ENCODE measurements around the gene GTF2B. TPM values are rescaled to one million over a fixed set of nuclear protein-coding genes. Genes with fewer than 3 reads are reported as not detected.
"Not testable (repeated sequence)": the region's sequence is repeated elsewhere in the genome, so short reads cannot be mapped to it uniquely, and the experiment has no call there.

The GTF2B gene, protein sequence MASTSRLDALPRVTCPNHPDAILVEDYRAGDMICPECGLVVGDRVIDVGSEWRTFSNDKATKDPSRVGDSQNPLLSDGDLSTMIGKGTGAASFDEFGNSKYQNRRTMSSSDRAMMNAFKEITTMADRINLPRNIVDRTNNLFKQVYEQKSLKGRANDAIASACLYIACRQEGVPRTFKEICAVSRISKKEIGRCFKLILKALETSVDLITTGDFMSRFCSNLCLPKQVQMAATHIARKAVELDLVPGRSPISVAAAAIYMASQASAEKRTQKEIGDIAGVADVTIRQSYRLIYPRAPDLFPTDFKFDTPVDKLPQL
- total RNA-seq, result 9.7 TPM

DNA sequence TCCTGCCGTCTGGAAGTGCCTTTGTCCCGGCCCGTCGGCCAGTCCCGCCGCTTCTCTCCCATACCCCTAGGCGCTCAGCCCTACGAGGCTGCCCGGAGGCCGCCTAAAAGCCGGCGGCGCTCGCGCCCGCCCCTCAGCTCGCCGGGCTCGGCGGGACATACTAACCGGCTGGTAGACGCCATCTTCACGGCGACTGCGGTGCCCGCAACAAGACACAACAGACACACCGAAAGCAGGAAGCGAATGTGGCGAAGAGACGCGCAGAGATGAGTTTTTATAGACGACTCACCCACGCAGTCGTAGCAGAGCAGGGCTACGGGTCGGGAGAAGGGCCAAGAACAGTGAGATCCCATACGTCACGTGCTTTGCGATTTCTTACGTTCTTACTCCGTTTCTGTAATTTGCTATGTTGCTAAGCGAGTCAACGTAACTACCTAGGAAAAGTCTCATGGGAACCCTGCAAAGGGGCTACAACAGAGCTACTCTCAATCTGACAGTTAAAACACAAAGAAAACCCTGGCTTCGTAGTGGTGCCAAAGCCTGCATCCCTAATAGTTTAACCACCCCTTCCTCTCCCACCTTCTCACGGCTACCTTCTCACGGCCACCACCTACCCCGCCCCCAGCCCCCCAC lies at the start of gene GTF2B:
TSS of gene GTF2B (minus strand) at position 250 of the 633 bp plus-strand sequence. CDS start at position 182, 68 bp downstream.
- DNase-seq (ENCODE audit: low spot score) (peak; percentile 95), ATAC-seq (peak; percentile 89)

DNA sequence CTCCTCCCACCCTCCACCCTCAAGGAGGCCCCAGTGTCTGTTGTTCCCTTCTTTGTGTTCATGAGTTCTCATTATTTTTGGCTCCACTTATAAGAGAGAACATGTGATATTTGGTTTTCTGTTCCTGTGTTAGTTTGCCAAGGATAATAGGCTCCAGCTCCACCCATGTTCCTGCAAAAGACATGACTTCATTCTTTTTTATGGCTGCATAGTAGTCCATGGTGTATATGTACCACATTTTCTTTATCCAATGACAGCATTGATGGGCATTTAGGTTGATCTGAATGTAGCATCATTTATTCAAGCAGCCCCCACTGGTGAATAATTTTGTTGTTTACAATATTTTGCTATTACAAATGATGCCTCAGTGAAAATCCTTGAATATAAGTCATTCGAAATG lies 47.2 kb upstream of the GTF2B start:
- DNase-seq (ENCODE audit: low spot score); ATAC-seq: not testable (repeated sequence)

DNA sequence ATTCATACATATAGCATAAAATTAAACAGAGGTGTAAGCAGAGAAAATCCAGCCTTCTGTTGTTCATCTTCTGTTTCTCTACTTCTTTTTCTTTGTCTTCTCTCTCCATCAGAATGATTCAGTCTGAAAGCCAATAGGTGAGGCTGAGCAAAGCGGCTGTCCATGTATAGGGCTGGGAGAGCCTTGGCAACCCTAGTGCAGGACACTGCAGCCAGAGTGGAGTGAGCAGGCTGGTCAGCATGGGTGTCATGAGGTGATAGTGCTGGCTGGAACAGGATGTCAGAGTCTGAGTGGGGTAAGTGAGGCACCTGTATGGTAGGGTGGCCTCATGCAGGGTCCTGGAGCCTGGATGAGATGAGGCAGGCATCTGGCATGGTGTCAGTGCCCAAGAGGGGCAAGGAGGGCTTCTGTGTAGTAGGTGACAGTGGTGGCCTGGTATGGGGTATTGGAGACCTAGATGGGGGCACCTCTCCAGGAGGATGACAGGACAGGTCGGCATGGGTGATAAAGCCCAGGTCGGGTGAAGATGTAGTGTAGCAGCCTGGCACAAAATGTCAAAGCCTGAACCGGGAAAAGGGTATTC lies 45.5 kb upstream of the GTF2B start:
- peak; percentile 56 for ATAC-seq
- DNase-seq (ENCODE audit: low spot score), result no peak

DNA sequence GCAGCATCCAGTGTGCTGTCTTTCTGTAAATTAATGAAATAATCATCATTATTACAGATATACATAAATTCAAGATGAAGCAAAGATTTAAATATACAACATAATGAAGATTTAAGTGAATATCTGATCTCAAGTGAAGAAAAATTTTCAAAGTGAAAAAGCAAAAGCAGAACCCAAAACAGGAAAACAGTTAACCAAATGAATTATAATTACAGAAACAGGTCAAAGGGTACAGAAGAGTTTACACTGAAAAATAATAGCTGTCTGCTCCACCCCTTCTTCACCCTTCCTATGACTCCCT lies 44.8 kb upstream of the GTF2B start:
- ATAC-seq, result peak; percentile 13
- no peak for DNase-seq (ENCODE audit: low spot score)

DNA sequence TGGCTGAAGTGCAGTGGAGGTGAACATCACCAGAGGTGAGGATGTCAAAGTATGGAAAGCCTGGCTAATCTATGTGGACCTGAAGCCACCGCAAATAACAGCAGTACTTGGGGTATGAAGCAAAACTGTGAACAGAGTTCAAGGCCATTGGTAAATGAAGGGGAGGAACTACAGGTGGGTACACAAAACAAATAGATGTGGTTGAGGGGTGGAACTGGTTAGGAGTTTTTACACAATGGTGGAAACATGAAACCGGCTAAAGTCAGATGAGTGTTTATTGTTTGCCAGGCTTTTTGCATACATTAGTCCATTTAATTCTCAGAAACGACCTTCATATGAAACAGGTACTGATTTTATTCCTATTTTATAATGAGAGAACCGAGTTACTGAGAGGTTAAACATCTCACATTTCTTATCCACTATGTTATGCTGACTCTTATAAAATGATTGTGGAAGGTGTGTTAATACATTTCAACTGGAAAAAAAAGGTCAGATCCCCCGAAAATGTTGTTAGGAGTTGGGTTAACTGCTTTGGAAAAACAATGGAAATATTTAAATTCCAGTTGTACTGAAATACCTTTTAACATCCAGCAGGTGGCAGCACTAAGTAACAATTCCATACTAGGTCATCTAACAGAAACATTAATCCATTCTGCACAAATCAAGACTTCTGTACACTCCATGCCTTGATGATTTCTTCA lies 44.3 kb upstream of the GTF2B start:
- ATAC-seq, result peak; percentile 92
- DNase-seq (ENCODE audit: low spot score), result no peak

DNA sequence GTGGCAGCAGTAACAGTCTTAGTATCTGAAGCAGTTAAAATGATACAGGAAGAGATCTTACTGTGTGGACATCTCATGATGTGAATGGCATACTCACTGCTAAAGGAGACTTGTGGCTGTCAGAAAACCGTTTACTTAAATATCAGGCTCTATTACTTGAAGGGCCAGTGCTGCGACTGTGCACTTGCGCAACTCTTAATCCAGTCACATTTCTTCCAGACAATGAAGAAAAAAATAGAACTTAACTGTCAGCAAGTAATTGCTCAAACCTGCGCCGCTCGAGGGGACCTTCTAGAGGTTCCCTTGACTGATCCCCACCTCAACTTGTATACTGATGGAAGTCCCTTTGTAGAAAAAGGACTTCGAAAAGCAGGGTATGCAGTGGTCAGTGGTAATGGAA lies 38.8 kb upstream of the GTF2B start:
- ATAC-seq; DNase-seq (ENCODE audit: low spot score): not testable (repeated sequence)

DNA sequence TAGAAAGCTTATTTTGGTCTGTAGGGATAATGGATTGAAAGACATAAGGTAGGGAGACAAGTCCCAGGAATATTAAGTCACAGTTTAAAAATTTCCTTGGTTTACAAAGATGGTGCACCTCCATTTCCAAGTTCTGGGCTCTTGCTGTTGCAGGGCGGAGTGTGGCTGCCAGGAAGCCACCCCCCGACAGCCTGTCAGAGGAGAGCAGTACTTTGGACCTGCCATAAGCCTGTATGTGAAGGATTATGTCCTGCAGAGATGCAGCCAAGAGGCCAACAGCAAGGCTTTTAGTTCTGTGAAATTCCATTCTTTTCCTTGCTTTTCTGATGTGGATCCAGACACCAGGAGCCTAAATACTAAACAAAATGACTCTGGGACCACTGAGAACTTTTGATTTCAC lies 31.9 kb upstream of the GTF2B start:
- DNase-seq (ENCODE audit: low spot score), result no peak
- ATAC-seq, result no peak

DNA sequence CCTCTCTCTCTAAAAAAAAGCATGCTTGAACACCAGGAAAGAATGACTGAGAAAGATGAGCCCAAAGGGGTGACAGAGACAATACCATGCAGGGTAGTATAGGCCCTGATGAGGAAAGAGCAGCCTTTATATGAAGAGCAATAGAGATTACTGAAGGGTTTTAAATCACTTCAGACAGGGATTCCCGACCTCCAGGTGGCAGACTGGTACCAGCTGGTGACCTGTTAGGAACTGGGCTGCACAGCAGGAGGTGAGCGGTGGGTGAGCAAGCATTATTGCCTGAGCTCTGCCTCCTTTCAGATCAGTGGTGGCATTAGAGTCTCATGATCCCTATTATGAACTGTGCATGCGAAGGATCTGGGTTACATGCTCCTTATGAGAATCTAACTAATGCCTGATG lies 30.8 kb upstream of the GTF2B start:
- no peak for ATAC-seq
- no peak for DNase-seq (ENCODE audit: low spot score)

DNA sequence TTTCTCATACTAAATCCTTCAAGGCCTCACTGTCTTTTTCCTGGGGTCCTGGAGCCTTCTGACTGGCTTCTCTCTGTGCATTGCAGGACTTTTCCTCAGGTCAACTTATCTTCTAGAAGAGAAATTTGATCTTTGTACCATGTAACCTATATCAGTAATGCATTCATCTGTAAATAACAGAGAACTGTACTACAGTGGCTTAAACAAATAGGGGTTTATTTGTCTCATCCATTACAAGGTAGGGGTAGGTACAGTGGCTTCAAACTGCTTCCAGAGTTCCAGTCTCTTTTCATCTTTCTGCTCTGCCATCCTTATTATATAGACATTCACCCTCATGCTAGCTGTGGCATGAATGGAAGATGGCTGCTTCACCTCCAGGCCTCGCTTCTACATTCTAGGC lies 29.5 kb upstream of the GTF2B start:
- DNase-seq (ENCODE audit: low spot score), result no peak
- no peak for ATAC-seq

DNA sequence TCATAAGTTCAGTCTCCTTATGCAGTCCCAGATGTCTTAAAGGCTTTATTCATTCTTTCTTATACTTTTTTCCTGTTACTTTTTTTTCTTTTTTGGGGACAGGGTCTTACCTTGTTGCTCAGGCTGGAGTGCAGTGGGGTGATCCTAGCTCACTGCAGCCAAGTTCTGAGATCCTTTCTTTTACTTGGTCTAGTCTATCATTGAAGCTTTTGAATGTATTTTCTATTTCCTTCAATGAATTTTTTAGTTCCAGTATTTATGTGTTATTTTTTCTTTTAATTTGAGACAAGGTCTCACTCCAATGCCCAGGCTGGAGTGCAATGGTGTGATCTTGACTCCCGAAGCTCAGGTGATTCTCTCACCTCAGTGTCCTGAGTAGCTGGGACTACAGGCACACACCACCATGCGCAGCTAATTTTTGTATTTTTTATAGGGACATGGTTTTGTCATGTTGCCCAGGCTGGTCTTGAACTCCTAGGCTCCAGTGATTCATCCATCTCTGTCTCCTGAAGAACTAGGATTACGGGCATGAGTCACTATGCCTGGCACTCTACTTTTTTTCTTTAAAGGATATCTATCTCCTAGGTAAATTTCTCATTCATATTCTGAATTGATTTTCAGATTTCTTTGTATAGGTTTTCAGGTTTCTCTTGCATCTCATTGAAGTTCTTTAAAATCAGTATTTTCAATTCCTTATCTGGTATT lies 26.1 kb upstream of the GTF2B start:
- no peak for ATAC-seq
- DNase-seq (ENCODE audit: low spot score), result no peak

DNA sequence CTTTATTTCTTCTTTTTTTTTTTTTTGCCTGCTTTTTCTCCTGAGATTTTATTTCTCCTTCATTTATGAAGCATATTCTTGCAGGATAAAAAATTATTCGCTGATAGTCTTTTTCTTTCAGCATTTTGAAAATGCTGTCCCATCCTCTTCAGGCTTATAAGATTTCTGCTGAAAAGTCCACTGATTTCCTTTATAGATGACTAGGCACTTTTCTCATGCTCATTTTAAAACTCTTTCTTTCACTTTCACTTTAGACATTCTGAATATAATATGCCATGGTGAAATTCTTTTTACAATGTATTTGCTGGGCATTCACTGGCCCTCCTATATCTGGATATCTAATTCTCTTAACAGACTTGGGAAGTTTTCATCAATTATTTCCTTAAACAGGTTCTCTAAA lies 25.5 kb upstream of the GTF2B start:
- ATAC-seq, result no peak

DNA sequence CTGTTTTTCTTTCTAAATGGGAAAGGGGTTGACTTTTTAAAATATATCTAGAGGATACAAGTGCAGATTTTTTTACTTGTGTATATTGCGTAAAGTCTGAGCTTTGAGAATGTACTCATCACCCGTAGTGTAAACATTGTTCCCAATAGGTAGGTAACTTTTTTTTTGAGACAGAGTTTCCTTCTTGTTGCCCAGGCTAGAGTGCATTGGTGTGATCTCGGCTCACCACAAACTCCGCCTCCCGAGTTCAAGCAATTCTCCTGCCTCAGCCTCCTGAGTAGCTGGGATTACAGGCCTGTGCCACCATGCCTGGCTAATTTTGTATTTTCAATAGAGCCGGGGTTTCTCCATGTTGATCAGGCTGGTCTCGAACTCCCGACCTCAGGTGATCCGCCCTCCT lies 20.4 kb upstream of the GTF2B start:
- not testable (repeated sequence) for ATAC-seq; DNase-seq (ENCODE audit: low spot score)

More for the DNA sequence above, 25.5 kb upstream of the GTF2B start:
- DNase-seq (ENCODE audit: low spot score), result no peak

DNA sequence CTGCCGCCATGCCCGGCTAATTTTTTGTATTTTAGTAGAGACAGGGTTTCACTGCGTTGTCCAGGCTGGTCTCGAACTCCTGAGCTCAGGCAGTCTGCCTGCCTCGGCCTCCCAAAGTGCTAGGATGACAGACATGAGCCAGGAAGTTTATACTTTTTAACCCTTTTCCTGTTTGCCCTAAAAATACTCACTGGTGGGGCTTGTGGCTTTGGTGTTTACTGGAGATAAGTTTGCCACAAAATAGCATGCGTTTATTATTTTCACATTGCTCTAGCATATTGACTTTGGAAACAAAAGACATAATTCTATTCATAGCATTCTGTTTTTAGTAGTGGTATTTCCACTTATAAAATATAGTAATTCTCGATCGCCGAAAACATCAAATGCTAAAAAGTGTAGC lies 19.8 kb upstream of the GTF2B start:
- ATAC-seq (no peak), DNase-seq (ENCODE audit: low spot score) (no peak)

DNA sequence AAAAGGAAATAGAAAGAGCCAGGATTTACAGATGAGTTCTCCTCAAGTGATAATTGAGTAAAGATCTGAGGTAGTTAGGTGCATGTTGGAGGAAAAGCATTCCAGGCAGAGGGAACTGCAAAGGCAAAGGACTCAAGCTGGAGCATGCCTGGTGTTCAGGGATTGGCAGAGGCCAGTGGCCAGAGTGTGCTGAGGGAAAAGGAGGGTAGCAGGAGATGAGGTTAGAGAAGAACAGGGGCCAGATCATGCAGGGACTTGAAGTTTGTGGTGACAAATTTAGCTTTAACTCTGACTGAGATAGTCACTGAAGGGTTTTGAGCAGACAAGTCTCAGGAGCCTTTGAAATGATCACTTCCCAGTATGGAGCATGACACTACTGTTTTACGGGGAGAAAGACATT lies 19.0 kb upstream of the GTF2B start:
- no peak for ATAC-seq
- no peak for DNase-seq (ENCODE audit: low spot score)

DNA sequence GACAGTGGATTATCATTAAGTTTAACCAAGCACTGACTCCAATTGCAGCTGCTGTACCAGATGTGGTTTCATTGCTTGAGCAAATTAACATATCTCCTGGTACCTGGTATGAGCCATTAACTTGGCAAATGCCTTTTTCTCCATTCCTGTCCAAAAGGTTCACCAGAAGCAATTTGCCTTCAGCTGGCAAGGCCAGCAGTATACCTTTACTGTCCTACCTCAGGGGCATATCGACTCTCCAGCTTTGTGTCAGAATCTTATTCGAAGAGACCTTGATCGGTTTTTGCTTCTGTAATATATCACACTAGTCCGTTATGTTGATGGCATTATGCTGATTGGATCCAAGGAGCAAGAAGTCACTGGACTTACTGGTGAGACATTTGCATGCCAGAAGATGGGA lies 9.5 kb upstream of the GTF2B start:
- DNase-seq (ENCODE audit: low spot score) (no peak), ATAC-seq (no peak)

DNA sequence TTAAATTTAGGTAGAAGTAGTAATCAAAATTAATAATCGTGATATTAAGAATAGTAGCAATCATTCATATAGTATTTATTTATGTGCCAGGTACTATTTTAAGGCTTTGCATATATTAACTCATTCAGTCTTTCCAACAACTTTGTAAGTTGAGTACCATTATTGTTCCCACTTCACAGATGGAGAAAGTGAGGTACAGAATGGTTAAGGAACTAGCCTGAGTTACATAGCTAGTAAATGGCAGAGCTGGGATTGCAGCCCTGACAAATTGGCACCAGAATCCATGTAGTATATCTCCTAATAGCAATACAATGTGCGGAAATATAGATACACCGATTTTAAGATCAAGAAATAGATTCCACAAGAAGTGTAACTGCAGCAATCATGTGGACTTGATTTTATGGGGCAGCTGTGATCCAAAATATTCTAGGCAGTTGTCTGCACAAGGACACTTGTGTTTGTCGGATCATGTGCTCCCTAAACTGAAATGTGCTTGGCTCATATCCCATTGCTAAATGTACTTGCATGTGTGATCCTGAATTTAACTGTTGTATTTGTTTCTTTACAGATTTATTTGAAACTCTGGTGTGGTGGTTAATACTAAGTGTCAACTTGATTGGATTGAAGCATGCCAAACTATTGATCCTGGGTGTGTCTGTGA lies 5.8 kb upstream of the GTF2B start:
- DNase-seq (ENCODE audit: low spot score) (no peak), ATAC-seq (no peak)

DNA sequence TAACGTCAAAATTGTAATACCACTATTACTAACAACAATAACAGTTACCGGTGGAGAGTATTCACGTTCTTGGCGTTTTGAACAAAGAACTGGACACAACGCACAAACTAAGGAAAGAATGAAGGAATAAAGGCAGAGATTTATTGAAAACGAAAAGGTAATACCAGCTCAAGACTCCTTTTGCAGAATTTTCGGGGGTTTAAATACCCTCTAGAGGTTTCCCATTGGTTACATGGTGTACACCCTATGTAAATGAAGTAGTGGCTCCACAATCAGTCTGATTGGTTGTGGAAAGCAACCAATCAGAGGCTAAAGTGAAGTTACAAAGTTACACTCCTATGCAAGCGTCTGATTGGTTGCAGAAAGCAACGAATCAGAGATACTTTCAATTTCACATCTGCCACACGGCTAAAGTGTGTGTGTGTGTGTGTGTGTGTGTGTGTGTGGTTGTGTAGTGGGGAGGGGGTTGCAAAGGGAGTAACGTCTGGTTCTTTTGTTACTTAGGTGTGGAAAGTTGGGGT lies 1.1 kb upstream of the GTF2B start:
- DNase-seq (ENCODE audit: low spot score) (peak; percentile 54), ATAC-seq (peak; percentile 64)

DNA sequence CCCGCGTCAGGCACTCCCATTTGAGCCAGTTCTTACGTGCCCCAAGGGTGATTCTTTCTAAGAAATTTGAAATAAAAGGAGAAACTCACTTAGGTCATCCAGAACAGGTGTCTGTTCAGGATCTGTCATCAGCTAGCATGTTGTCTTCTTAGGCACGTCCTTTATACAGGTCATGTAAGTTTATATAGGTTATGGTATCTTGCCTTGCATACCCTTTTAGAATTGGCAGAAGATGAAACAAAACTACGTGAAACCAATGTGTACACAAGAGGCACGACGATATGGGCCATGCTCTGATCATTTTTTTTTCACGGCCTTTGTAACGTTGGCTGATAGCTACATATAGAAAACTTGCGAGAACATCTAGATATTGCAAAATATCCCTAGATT lies 579 bp upstream of the GTF2B start:
- ATAC-seq, result peak; percentile 24
- DNase-seq (ENCODE audit: low spot score), result no peak

DNA sequence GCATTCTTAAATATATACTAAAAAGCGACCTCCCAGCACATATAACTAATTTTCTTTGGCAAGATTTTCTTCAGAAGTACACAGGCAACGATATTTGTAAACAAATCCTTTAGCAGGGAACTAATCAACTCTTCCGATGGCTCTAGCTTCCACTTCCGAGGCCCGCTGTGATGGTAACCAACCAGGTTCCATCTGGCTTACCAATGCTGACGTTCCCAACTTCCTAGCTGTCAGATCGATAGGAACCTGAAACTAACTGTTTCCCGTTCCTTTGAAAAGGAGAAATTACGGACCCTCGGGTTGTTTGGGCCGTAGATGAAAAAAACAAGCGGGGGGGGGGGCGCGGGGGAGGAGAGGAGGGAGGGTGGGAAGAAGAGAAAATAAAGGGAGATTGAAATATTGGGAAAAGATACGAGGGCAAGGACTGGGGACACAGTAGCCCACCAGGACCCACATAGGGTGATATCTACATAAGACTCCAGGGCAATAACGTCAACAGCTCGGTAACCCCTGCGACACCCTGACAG lies 513 bp downstream of the GTF2B start:
- ATAC-seq (peak; percentile 50), DNase-seq (ENCODE audit: low spot score) (no peak)

DNA sequence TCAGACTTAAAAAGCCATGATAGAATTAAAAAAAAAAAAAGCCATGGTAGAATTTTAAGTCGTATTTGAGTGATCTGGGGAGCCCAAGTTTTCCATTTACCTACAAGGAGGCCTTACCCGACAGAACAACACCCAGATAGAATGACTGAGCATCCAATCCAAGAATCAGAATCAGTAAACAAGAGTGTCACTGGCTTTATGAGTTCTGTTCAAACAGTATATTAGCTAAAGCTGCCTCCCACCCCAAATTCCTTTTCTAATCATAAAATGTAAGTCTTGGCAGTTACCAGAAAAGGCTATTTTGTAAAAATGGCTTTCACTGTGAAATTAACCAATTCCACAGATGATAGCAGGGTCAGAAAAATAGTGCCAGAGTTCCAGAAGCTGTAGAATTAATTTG lies 1.2 kb downstream of the GTF2B start:
- ATAC-seq, result no peak
- DNase-seq (ENCODE audit: low spot score), result no peak
